OCI-LY7 (cell line): ENCODE data around the gene C1orf105. TPM values are rescaled to one million over a fixed set of nuclear protein-coding genes. Genes with fewer than 3 reads are reported as not detected.

ENCODE experiments used
- BruUV-seq: library from RNA; stranded (reverse); fragments of 400-500 nt; replicated peaks from 2 replicates; lab custom pipeline; 2021; lab: Mats Ljungman, UMichigan
- CTCF ChIA-PET: fragments of 300-600 bp; sonication (Branson Sonifier 250); formaldehyde crosslinking; loops from one replicate; lab custom pipeline; 2022; ENCODE audit warnings: antibody characterized with exemption; ENCODE audit not compliant: unreplicated experiment; lab: Charles Lee
- POLR2A ChIA-PET: fragments of 300-600 bp; sonication (Branson Sonifier 250); formaldehyde crosslinking; loops from one replicate; lab custom pipeline; 2022; ENCODE audit warnings: antibody characterized with exemption; lab: Charles Lee
- DNase-seq: peaks from one replicate; pipeline ENCODE4 v3.0.0-alpha.2; 2015; ENCODE audit warnings: low spot score
- H2AFZ ChIP-seq: fragments of 200-600 bp; sonication (generic), shearing (Covaris generic); 2 replicates; pipeline ENCODE4 v1.6.1; 2014; ENCODE audit warnings: mild to moderate bottlenecking, antibody characterized with exemption, low read length, moderate library complexity
- H3K27ac ChIP-seq: fragments of 200-600 bp; sonication (generic); 2 replicates; pipeline ENCODE4 v1.5.1; 2014; ENCODE audit warnings: mixed run types, low read depth, mild to moderate bottlenecking, moderate library complexity, low read length, inconsistent platforms; ENCODE audit not compliant: poor library complexity, severe bottlenecking
- H3K36me3 ChIP-seq: fragments of 200-600 bp; sonication (generic); 2 replicates; pipeline ENCODE4 v1.6.1; 2014; ENCODE audit warnings: mild to moderate bottlenecking, antibody characterized with exemption, low read length, moderate library complexity, mixed read lengths; ENCODE audit not compliant: insufficient read depth
- H3K4me1 ChIP-seq: fragments of 200-600 bp; sonication (generic); 2 replicates; pipeline ENCODE4 v1.5.1; 2014; ENCODE audit warnings: mild to moderate bottlenecking, low read length; ENCODE audit not compliant: insufficient read depth, poor library complexity, severe bottlenecking
- H3K4me2 ChIP-seq: fragments of 200-600 bp; sonication (generic); 2 replicates; pipeline ENCODE4 v1.6.1; 2014; ENCODE audit warnings: mild to moderate bottlenecking, low read length
- H3K4me3 ChIP-seq: fragments of 200-600 bp; sonication (generic); 2 replicates; pipeline ENCODE4 v1.5.1; 2014; ENCODE audit warnings: mild to moderate bottlenecking, low read depth, low read length; ENCODE audit not compliant: poor library complexity, severe bottlenecking
- H3K79me2 ChIP-seq: fragments of 200-600 bp; sonication (generic); 2 replicates; pipeline ENCODE4 v1.6.1; 2016; ENCODE audit warnings: low read depth, mild to moderate bottlenecking, low read length, moderate library complexity, mixed read lengths; ENCODE audit not compliant: insufficient read depth
- H3K9me2 ChIP-seq: fragments of 200-600 bp; sonication (generic); 2 replicates; pipeline ENCODE4 v1.6.1; 2016; ENCODE audit warnings: mild to moderate bottlenecking, low read length, mixed read lengths; ENCODE audit not compliant: insufficient read depth
- H3K9me3 ChIP-seq: fragments of 200-600 bp; sonication (generic); 2 replicates; pipeline ENCODE4 v1.6.1; 2014; ENCODE audit warnings: mild to moderate bottlenecking, mixed run types, low read length, mixed read lengths
- H4K20me1 ChIP-seq: fragments of 200-600 bp; sonication (generic); 2 replicates; pipeline ENCODE4 v1.6.1; 2014; ENCODE audit warnings: mild to moderate bottlenecking, antibody characterized with exemption, low read length, moderate library complexity, mixed read lengths; ENCODE audit not compliant: insufficient read depth
- EZH2phosphoT487 ChIP-seq: fragments of 200-600 bp; sonication (generic); IDR thresholded peaks from 2 replicates; pipeline ENCODE4 v1.6.1; 2018; ENCODE audit warnings: low read depth, borderline replicate concordance, mild to moderate bottlenecking, mixed run types, antibody characterized with exemption, low read length, moderate library complexity, mixed read lengths
- intact Hi-C: fragments of 100-400 bp; cut with micrococcal nuclease; formaldehyde crosslinking; loops from one replicate; pipeline ENCODE4 v1.10.0; 2022; ENCODE audit not compliant: unreplicated experiment
- total RNA-seq, 2 experiments: library from RNA; depleted of rRNA in 1 of 2; stranded (reverse); fragments of >200 nt in 1 of 2; shearing (Covaris generic) in 1 of 2; gene quantifications; 2 replicates each; pipeline ENCODE4 v1.2.3, GENCODE V29; 2014 to 2022
- TF ChIP-seq, protein P1 (sequence below): fragments of 200-600 bp; sonication (generic); conservative IDR thresholded peaks from 2 replicates; pipeline ENCODE4 v1.5.1; 2014; ENCODE audit warnings: mild to moderate bottlenecking, antibody characterized with exemption, low read length, moderate library complexity, mixed read lengths

C1orf105 gene
- total RNA-seq, 2 experiments from 2014 or later = not detected

DNA sequence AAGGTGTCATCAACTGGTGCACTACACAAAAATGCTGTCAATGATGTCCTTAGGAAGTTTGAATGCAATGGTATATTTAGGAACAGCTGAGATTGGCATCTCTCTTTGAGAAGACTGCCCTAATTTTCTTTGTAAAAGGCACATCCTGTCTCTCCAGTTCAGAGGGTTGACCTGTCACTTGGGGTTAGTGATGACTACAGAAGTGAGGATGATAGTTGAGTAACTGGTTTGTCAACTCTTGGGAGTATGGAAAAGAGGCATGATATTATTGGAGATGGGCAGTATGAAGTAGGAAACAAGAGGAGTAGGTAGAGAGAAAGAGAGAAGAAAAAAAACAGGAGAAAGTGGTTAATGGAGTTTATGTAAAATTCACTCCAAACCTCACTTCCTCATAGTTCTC lies 63.8 kb downstream of the C1orf105 start:
- ChIA-PET POLR2A (interaction anchor here (0.9 kb wide), 1 partner anchor 9 kb away, joined by 3 read pairs; no protein-coding TSS in a partner anchor), CTCF (no interaction called here)
- TF ChIP-seq, protein P1, sequence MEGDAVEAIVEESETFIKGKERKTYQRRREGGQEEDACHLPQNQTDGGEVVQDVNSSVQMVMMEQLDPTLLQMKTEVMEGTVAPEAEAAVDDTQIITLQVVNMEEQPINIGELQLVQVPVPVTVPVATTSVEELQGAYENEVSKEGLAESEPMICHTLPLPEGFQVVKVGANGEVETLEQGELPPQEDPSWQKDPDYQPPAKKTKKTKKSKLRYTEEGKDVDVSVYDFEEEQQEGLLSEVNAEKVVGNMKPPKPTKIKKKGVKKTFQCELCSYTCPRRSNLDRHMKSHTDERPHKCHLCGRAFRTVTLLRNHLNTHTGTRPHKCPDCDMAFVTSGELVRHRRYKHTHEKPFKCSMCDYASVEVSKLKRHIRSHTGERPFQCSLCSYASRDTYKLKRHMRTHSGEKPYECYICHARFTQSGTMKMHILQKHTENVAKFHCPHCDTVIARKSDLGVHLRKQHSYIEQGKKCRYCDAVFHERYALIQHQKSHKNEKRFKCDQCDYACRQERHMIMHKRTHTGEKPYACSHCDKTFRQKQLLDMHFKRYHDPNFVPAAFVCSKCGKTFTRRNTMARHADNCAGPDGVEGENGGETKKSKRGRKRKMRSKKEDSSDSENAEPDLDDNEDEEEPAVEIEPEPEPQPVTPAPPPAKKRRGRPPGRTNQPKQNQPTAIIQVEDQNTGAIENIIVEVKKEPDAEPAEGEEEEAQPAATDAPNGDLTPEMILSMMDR = no peak
- no peak for TF ChIP-seq EZH2phosphoT487
- intact Hi-C loops = no loop called here
- Histone ChIP-seq H3K79me2 (no peaks in the 10 kb centered on the region), H3K27ac (no peak overlapping the region), H3K4me2 (no peak overlapping the region), H2AFZ (no peak overlapping the region), H3K9me2 (no peaks in the 10 kb centered on the region), H3K4me3 (no peak overlapping the region), H3K4me1 (no peaks in the 10 kb centered on the region), H3K36me3 (no peaks in the 10 kb centered on the region), H3K9me3 (no peaks in the 10 kb centered on the region), H4K20me1 (no peaks in the 10 kb centered on the region)
- DNase-seq = no peak
- BruUV-seq = no TSS peak

DNA sequence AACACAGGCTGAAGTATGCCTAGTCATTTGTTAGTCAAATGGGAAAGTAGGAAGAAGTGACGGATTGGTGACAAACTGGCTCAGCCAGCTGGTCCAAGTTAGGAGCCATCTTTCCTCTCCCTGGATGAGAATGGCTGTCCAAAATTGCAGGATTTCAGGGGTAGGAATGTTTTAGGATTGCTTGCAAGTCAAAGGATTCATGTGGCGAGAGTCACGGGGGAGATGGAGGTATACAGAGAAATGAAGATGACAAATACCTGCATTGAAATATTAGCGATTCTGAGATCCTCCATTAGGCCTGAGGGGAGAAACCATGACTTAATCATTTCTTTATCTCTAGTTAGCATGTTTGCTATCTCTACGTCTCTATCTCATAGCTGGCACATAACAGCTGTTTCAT lies 65.1 kb downstream of the C1orf105 start:
- Histone ChIP-seq H3K4me3 (no peak overlapping the region), H3K27ac (no peak overlapping the region), H4K20me1 (no peaks in the 10 kb centered on the region), H3K79me2 (no peaks in the 10 kb centered on the region), H3K4me1 (no peaks in the 10 kb centered on the region), H3K4me2 (no peak overlapping the region), H2AFZ (no peak overlapping the region), H3K9me3 (no peaks in the 10 kb centered on the region), H3K36me3 (no peaks in the 10 kb centered on the region), H3K9me2 (no peaks in the 10 kb centered on the region)
- ChIA-PET CTCF (no interaction called here), POLR2A (no interaction called here)
- intact Hi-C loops = no loop called here
- no TSS peak for BruUV-seq
- TF ChIP-seq, protein P1 = no peak
- TF ChIP-seq EZH2phosphoT487 = no peak
- no peak for DNase-seq

DNA sequence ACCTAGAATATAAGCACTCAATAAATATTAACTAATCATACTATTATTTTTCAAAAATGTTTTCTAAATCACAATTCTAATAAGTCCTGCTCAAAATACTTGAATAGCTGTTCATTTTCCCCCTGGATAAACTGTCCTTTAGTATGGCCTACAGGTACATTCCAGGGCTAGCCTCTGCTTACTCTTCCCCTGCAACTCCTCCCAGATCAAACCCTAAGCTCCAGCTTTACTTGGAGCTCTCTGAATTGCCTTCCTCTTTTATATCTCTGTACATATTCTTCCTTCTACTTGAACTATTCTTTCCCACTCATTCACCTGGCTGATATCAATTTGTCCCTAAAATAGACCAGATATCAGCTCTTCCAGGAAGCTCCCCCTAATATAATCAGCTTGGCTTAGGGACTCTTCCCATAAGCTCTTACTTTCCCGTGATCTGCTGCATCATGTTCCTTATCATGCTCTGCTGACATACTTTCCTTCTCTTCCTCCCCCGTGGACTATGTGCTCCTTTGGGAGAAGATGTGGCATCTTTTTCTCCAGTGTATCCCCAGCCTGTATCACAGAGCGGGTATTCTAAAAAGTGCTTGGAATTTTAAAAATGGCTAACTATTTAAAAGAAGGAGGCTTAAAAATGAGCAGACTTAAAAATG lies 66.4 kb downstream of the C1orf105 start:
- ChIA-PET CTCF (no interaction called here), POLR2A (no interaction called here)

More for the DNA sequence above, 66.4 kb downstream of the C1orf105 start:
- TF ChIP-seq, protein P1 = no peak
- TF ChIP-seq EZH2phosphoT487 = no peak
- H3K4me3 ChIP-seq = no peak overlapping the region
- intact Hi-C loops = no loop called here
- H4K20me1 ChIP-seq = no peaks in the 10 kb centered on the region
- H3K4me1 ChIP-seq = no peaks in the 10 kb centered on the region
- BruUV-seq = no TSS peak
- H3K9me3 ChIP-seq = no peaks in the 10 kb centered on the region
- no peaks in the 10 kb centered on the region for H3K79me2 ChIP-seq
- no peak overlapping the region for H3K4me2 ChIP-seq
- H3K27ac ChIP-seq = no peak overlapping the region
- no peak for DNase-seq
- H3K36me3 ChIP-seq = no peaks in the 10 kb centered on the region
- no peak overlapping the region for H2AFZ ChIP-seq
- no peaks in the 10 kb centered on the region for H3K9me2 ChIP-seq
